Ovary (tissue), 3 donors: ENCODE data around the gene BLID.

Experiments used
- EP300 ChIP-seq: sonication (generic); formaldehyde crosslinking; IDR thresholded peaks from one replicate; pipeline ENCODE4 v1.6.1; 2017; ENCODE audit warnings: antibody characterized with exemption
- POLR2A ChIP-seq: fragments of 450-650 bp; IDR thresholded peaks from one replicate; pipeline ENCODE4 v1.6.1; 2017; ENCODE audit warnings: antibody characterized with exemption, mild to moderate bottlenecking, moderate library complexity
- TF ChIP-seq, protein P1 (sequence below), 3 donors: fragments of 450-650 bp in 2 of 3; fragments of 200-600 bp in 1 of 3; IDR thresholded peaks; one replicate each; pipeline versions ENCODE4 v1.5.1 to v1.8.0; 2016 to 2022; ENCODE audit warnings: antibody characterized with exemption in 3 of 3, mild to moderate bottlenecking in 1 of 3
- donor health status: DM: no; HTN: no; CAD: no.

DNA sequence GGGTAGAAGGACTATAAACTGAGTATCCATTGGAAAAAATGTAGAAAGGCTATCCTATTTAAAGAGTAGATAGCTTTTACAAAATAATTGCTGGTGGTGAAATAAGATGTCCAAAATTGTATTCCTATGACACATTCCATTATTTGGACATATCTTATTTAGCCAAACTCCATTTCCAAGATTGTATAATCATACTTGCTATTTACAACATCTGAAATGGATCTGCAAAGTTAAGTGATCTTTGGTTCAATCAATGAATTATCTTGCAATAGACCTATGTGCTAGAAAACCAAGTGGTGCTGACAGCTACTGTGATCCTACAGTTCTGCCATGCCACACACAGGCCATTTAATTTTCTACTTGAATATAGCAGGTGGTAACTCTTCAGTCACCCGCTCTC lies 11.0 kb upstream of the BLID start:
- TF ChIP-seq, protein P1, sequence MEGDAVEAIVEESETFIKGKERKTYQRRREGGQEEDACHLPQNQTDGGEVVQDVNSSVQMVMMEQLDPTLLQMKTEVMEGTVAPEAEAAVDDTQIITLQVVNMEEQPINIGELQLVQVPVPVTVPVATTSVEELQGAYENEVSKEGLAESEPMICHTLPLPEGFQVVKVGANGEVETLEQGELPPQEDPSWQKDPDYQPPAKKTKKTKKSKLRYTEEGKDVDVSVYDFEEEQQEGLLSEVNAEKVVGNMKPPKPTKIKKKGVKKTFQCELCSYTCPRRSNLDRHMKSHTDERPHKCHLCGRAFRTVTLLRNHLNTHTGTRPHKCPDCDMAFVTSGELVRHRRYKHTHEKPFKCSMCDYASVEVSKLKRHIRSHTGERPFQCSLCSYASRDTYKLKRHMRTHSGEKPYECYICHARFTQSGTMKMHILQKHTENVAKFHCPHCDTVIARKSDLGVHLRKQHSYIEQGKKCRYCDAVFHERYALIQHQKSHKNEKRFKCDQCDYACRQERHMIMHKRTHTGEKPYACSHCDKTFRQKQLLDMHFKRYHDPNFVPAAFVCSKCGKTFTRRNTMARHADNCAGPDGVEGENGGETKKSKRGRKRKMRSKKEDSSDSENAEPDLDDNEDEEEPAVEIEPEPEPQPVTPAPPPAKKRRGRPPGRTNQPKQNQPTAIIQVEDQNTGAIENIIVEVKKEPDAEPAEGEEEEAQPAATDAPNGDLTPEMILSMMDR (IDR thresholded peaks at IDR 0.05), result no peak
- TF ChIP-seq POLR2A (no peak), EP300 (no peak)
